Measurements from ENCODE around the gene NT5C. TPM values are rescaled to one million over a fixed set of nuclear protein-coding genes. Genes with fewer than 3 reads are reported as not detected.
A peak's percentile ranks its signal among the peaks of the same experiment; 100 is the strongest.

The NT5C gene
- total RNA-seq, 1 donor from 2014 or later, result 48.2 TPM

GRCh38 chr17:75087182-75087557 is 44.4 kb downstream of the NT5C start:
- H3K27me3 Mint-ChIP-seq (ENCODE audit: unreplicated experiment), result no peaks in the 10 kb centered on the region
- H3K4me1 Mint-ChIP-seq (ENCODE audit: unreplicated experiment), result peaks cover 79% of the 10 kb centered on the region
- TF ChIP-seq CTCF (IDR thresholded peaks at IDR 0.05), result no peak

GRCh38 chr17:75086496-75087181 is 44.9 kb downstream of the NT5C start:
- Mint-ChIP-seq H3K4me3 (ENCODE audit: unreplicated experiment) (peak overlapping the region; percentile 20), H3K9me3 (ENCODE audit: unreplicated experiment) (no peaks in the 10 kb centered on the region), H3K27ac (ENCODE audit: unreplicated experiment) (peak overlapping the region; percentile 65), H3K27me3 (ENCODE audit: unreplicated experiment) (no peaks in the 10 kb centered on the region), H3K4me1 (ENCODE audit: unreplicated experiment) (peaks cover 79% of the 10 kb centered on the region), H3K36me3 (ENCODE audit: unreplicated experiment) (no peaks in the 10 kb centered on the region)
- TF ChIP-seq CTCF (IDR thresholded peaks at IDR 0.05), result no peak
- no peak for DNase-seq (ENCODE audit: extremely low spot score, unreplicated experiment)

More at GRCh38 chr17:75087182-75087557, 44.4 kb downstream of the NT5C start:
- Mint-ChIP-seq H3K9me3 (ENCODE audit: unreplicated experiment) (no peaks in the 10 kb centered on the region), H3K4me3 (ENCODE audit: unreplicated experiment) (peak overlapping the region; percentile 62), H3K36me3 (ENCODE audit: unreplicated experiment) (no peaks in the 10 kb centered on the region), H3K27ac (ENCODE audit: unreplicated experiment) (peak overlapping the region; percentile 65)
- no peak for DNase-seq (ENCODE audit: extremely low spot score, unreplicated experiment)

GRCh38 chr17:75084039-75084660 is 47.4 kb downstream of the NT5C start:
- Mint-ChIP-seq H3K4me1 (ENCODE audit: unreplicated experiment) (peaks cover 79% of the 10 kb centered on the region), H3K27me3 (ENCODE audit: unreplicated experiment) (no peaks in the 10 kb centered on the region), H3K27ac (ENCODE audit: unreplicated experiment) (peak overlapping the region; percentile 91), H3K9me3 (ENCODE audit: unreplicated experiment) (no peaks in the 10 kb centered on the region), H3K4me3 (ENCODE audit: unreplicated experiment) (no peak overlapping the region), H3K36me3 (ENCODE audit: unreplicated experiment) (no peaks in the 10 kb centered on the region)
- TF ChIP-seq CTCF (IDR thresholded peaks at IDR 0.05), result no peak
- DNase-seq (ENCODE audit: extremely low spot score, unreplicated experiment), result no peak

- no peak overlapping the region for H3K4me3 Mint-ChIP-seq (ENCODE audit: unreplicated experiment)
- H3K36me3 Mint-ChIP-seq (ENCODE audit: unreplicated experiment), result no peaks in the 10 kb centered on the region
- H3K9me3 Mint-ChIP-seq (ENCODE audit: unreplicated experiment), result no peaks in the 10 kb centered on the region
- peak overlapping the region; percentile 40 for H3K27ac Mint-ChIP-seq (ENCODE audit: unreplicated experiment)
- H3K4me1 Mint-ChIP-seq (ENCODE audit: unreplicated experiment), result peaks cover 80% of the 10 kb centered on the region
- DNase-seq (ENCODE audit: extremely low spot score, unreplicated experiment), result no peak
- H3K27me3 Mint-ChIP-seq (ENCODE audit: unreplicated experiment), result no peaks in the 10 kb centered on the region
- TF ChIP-seq CTCF (IDR thresholded peaks at IDR 0.05), result no peak
Measured at GRCh38 chr17:75082683-75083082, 48.9 kb downstream of the NT5C start.

Data from osteocyte (in vitro differentiated cells).